Lung (tissue), 12 donors: ENCODE measurements around the gene GTF3C5. TPM values are rescaled to one million over a fixed set of nuclear protein-coding genes. Genes with fewer than 3 reads are reported as not detected.

ENCODE experiments used
- ATAC-seq: fragments of 200-7000 bp; cut with Tn5 transposase; one replicate; pipeline ENCODE4 v1.9.1; 2020; ENCODE audit warnings: moderate number of reproducible peaks; ENCODE audit not compliant: insufficient read depth, low FRiP score
- DNase-seq, 3 donors: peaks; one replicate each; pipeline ENCODE4 v3.0.0-alpha.2; 2013 to 2017
- H3K27ac ChIP-seq, 2 donors: one replicate each; pipeline ENCODE4 v1.5.1; 2013; ENCODE audit warnings: mild to moderate bottlenecking in 2 of 2, moderate library complexity in 2 of 2, control low read depth in 1 of 2, inconsistent platforms in 1 of 2, low read depth in 1 of 2, low read length in 1 of 2
- H3K27me3 ChIP-seq, 3 donors: one replicate each; pipeline ENCODE4 v1.5.1; 2013; ENCODE audit warnings: low read length in 2 of 3; ENCODE audit not compliant: control insufficient read depth in 3 of 3, insufficient read depth in 3 of 3
- H3K36me3 ChIP-seq, 4 donors: one replicate each; pipeline ENCODE4 v1.5.1; 2013; ENCODE audit warnings: low read length in 4 of 4, mild to moderate bottlenecking in 1 of 4, moderate library complexity in 1 of 4; ENCODE audit not compliant: control insufficient read depth in 4 of 4, insufficient read depth in 4 of 4
- H3K4me1 ChIP-seq, 5 donors: one replicate each; pipeline ENCODE4 v1.5.1; 2013; ENCODE audit warnings: low read length in 5 of 5, mild to moderate bottlenecking in 2 of 5, moderate library complexity in 1 of 5; ENCODE audit not compliant: control insufficient read depth in 5 of 5, insufficient read depth in 5 of 5
- H3K4me3 ChIP-seq: one replicate; pipeline ENCODE4 v1.5.1; 2013; ENCODE audit warnings: mild to moderate bottlenecking, control low read depth, moderate library complexity
- H3K9ac ChIP-seq, 2 donors: one replicate each; pipeline ENCODE4 v1.5.1; 2013; ENCODE audit warnings: low read length in 2 of 2, control low read depth in 1 of 2; ENCODE audit not compliant: insufficient read depth in 1 of 2
- H3K9me3 ChIP-seq, 4 donors: one replicate each; pipeline ENCODE4 v1.5.1; 2013; ENCODE audit warnings: low read length in 3 of 4, mild to moderate bottlenecking in 1 of 4, moderate library complexity in 1 of 4; ENCODE audit not compliant: control insufficient read depth in 4 of 4, insufficient read depth in 3 of 4
- CTCF ChIP-seq: IDR thresholded peaks from 2 replicates; pipeline ENCODE4 v1.5.1; 2012; ENCODE audit warnings: mild to moderate bottlenecking; ENCODE audit errors: control extremely low read depth, extremely low read depth
- WGBS, 2 donors: extraction: QIAGEN DNeasy Blood & Tissue Kit; methylation state at CpG; one replicate each; pipeline ENCODE4 v1.1.7; 2013; 5-methylcytosine and 5-hydroxymethylcytosine counted together
- polyA plus RNA-seq, 2 donors: library from polyadenylated mRNA; stranded (reverse); fragments of 200-250 nt; gene quantifications; one replicate each; pipeline ENCODE4 v1.2.1, GENCODE V29; 2013
- total RNA-seq, 2 donors: library from RNA; depleted of rRNA in 1 of 2; stranded (reverse); fragments of >200 nt in 1 of 2; gene quantifications; one replicate each; pipeline ENCODE4 v1.2.1, GENCODE V29; 2014 to 2021
- donor health status: control.
- donor health status: control.
- donor health status: Bipolar disorder and iron deficiency.
- donor health status: healthy.
- donor health status: DM: yes; HTN: yes; CAD: no.

The GTF3C5 gene
- total and polyA plus RNA-seq, 4 donors, result 41.0 to 60.0 (median 45.5) TPM

GRCh38 chr9:133063500-133064231 lies 32.9 kb downstream of the GTF3C5 start:
- DNase-seq, result no peak
- ATAC-seq, result no peak
- Histone ChIP-seq H3K27ac (no peak overlapping the region), H3K27me3 (no peaks in the 10 kb centered on the region), H3K4me3 (no peak overlapping the region), H3K36me3 (peaks cover 0 to 8% (median 0%) of the 10 kb centered on the region in 4 donors), H3K9me3 (no peaks in the 10 kb centered on the region), H3K4me1 (peaks cover 0 to 8% (median 0%) of the 10 kb centered on the region in 5 donors), H3K9ac (no peak overlapping the region)
- WGBS, 2 donors, result 82 to 87% methylated on average over 14 of the region's 14 CpGs
- no peak for TF ChIP-seq CTCF

GRCh38 chr9:133064241-133065069 lies 33.7 kb downstream of the GTF3C5 start:
- Histone ChIP-seq H3K4me3 (no peak overlapping the region), H3K36me3 (peaks cover 0 to 8% (median 0%) of the 10 kb centered on the region in 4 donors), H3K9me3 (no peaks in the 10 kb centered on the region), H3K9ac (no peak overlapping the region), H3K27me3 (no peaks in the 10 kb centered on the region), H3K27ac (no peak overlapping the region), H3K4me1 (peaks cover 0 to 7% (median 0%) of the 10 kb centered on the region in 5 donors)
- 94 to 95% methylated on average over 30 of the region's 30 CpGs for WGBS, 2 donors
- no peak for ATAC-seq
- no peak for DNase-seq
- no peak for TF ChIP-seq CTCF

- no peak for TF ChIP-seq CTCF
- Histone ChIP-seq H3K4me3 (no peak overlapping the region), H3K36me3 (peaks cover 0 to 8% (median 0%) of the 10 kb centered on the region in 4 donors), H3K27ac (no peak overlapping the region), H3K27me3 (no peaks in the 10 kb centered on the region), H3K9ac (no peak overlapping the region), H3K4me1 (peaks cover 0 to 3% (median 0%) of the 10 kb centered on the region in 5 donors), H3K9me3 (no peaks in the 10 kb centered on the region)
- ATAC-seq (no peak), DNase-seq (no peak)
- WGBS, 2 donors, result 90 to 94% methylated on average over 17 of the region's 17 CpGs
These were observed 34.2 kb downstream of the GTF3C5 start for GRCh38 chr9:133065070-133065388.
